Panc1 (cell line): ENCODE data around the gene DLG5. TPM values are rescaled to one million over a fixed set of nuclear protein-coding genes. Genes with fewer than 3 reads are reported as not detected.

Experiments used
- ATAC-seq: fragments of 200-7000 bp; cut with Tn5 transposase; 2 replicates; pipeline ENCODE4 v1.9.1; 2020; ENCODE audit warnings: mild to moderate bottlenecking, moderate library complexity
- BruUV-seq: library from RNA; stranded (reverse); fragments of 400-500 nt; replicated peaks from 2 replicates; lab custom pipeline; 2021; lab: Mats Ljungman, UMichigan
- CTCF ChIA-PET: fragments of 300-600 bp; sonication (Branson Sonifier 250); formaldehyde crosslinking; loops from one replicate; lab custom pipeline; 2022; ENCODE audit warnings: antibody characterized with exemption; lab: Charles Lee
- POLR2A ChIA-PET: fragments of 300-600 bp; sonication (Branson Sonifier 250); formaldehyde crosslinking; loops from one replicate; lab custom pipeline; 2022; ENCODE audit warnings: antibody characterized with exemption; lab: Charles Lee
- DNase-seq: peaks from one replicate; pipeline ENCODE4 v3.0.0-alpha.2; 2010; ENCODE audit warnings: low read depth, low spot score
- H3K27ac ChIP-seq: 2 replicates; pipeline ENCODE4 v1.5.1; 2011; ENCODE audit warnings: mild to moderate bottlenecking, low read length, inconsistent platforms
- H3K27me3 ChIP-seq: fragments of 200-500 bp; sonication (Bioruptor generic); 2 replicates; pipeline ENCODE4 v1.6.0; 2014; ENCODE audit warnings: low read length, inconsistent platforms; ENCODE audit not compliant: control insufficient read depth, insufficient read depth
- H3K36me3 ChIP-seq: fragments of 200-500 bp; sonication (Bioruptor generic); 2 replicates; pipeline ENCODE4 v1.5.1; 2014; ENCODE audit warnings: inconsistent platforms, mild to moderate bottlenecking, low read length, moderate library complexity; ENCODE audit not compliant: control insufficient read depth, insufficient read depth
- H3K4me1 ChIP-seq: 2 replicates; pipeline ENCODE4 v1.5.1; 2011; ENCODE audit warnings: inconsistent platforms, mild to moderate bottlenecking, low read length, moderate library complexity; ENCODE audit not compliant: control insufficient read depth, insufficient read depth
- H3K4me3 ChIP-seq, 2 experiments: 2 replicates each; pipeline ENCODE4 v1.5.1; 2011 to 2012; ENCODE audit warnings: low read depth in 2 of 2, low read length in 2 of 2, mild to moderate bottlenecking in 2 of 2, inconsistent platforms in 1 of 2, moderate library complexity in 1 of 2
- H3K9me3 ChIP-seq: fragments of 200-500 bp; sonication (Bioruptor generic); 2 replicates; pipeline ENCODE4 v1.5.1; 2014; ENCODE audit warnings: low read depth, mild to moderate bottlenecking, inconsistent platforms, low read length, moderate library complexity; ENCODE audit not compliant: control insufficient read depth, insufficient read depth
- POLR2AphosphoS5 ChIP-seq: IDR thresholded peaks from 2 replicates; pipeline ENCODE4 v1.6.1; 2012; ENCODE audit warnings: mild to moderate bottlenecking, low read depth, low read length, moderate library complexity
- REST ChIP-seq, 2 experiments: IDR thresholded peaks; 2 replicates each; pipeline ENCODE4 v1.6.1; 2011 to 2012; ENCODE audit warnings: low read depth in 2 of 2, control low read depth in 1 of 2, low read length in 1 of 2, mild to moderate bottlenecking in 1 of 2, moderate library complexity in 1 of 2; ENCODE audit not compliant: insufficient read depth in 1 of 2
- SIN3A ChIP-seq: IDR thresholded peaks from 2 replicates; pipeline ENCODE4 v1.6.1; 2012; ENCODE audit warnings: low read depth, mild to moderate bottlenecking, low read length, moderate library complexity, borderline replicate concordance; ENCODE audit not compliant: insufficient read depth
- TCF7L2 ChIP-seq: IDR thresholded peaks from 2 replicates; pipeline ENCODE4 v1.6.1; 2011; ENCODE audit warnings: mild to moderate bottlenecking, low read depth, low read length, inconsistent platforms
- in situ Hi-C: cut with HindIII; loops from 2 replicates; pipeline ENCODE4 v1.10.0; 2016; ENCODE audit warnings: low sequenced_read_pairs, low pct_unique_long_range_greater_than_20kb
- intact Hi-C: fragments of 100-400 bp; cut with micrococcal nuclease; formaldehyde crosslinking; loops from one replicate; pipeline ENCODE4 v1.10.0; 2022; ENCODE audit not compliant: unreplicated experiment
- total RNA-seq: library from RNA; stranded (reverse); gene quantifications from one replicate; pipeline ENCODE4 v1.2.1, GENCODE V29; 2021; ENCODE audit not compliant: unreplicated experiment
- TF ChIP-seq, protein P1 (sequence below): fragments of 450-650 bp; IDR thresholded peaks from 2 replicates; pipeline ENCODE4 v1.5.1; 2017; ENCODE audit warnings: mild to moderate bottlenecking

Gene DLG5
- total RNA-seq, 1 experiment from 2014 or later = 85.6 TPM

GRCh38 chr10:77798940-77799339 lies 127.6 kb downstream of the DLG5 start:
- H3K36me3 ChIP-seq = peaks cover 10% of the 10 kb centered on the region; the same call in 1 of the 2 replicates
- DNase-seq (no peak), ATAC-seq (no peak)
- CTCF ChIA-PET = no interaction called here
- H3K9me3 ChIP-seq = no peaks in the 10 kb centered on the region
- no peak overlapping the region for H3K4me3 ChIP-seq
- in situ Hi-C loops = no loop called here
- POLR2A ChIA-PET = interaction anchor here (0.6 kb wide), 1 partner anchor 23 kb away, joined by 3 read pairs; no protein-coding TSS in a partner anchor
- no TSS peak for BruUV-seq
- TF ChIP-seq POLR2AphosphoS5 = no peak
- no peak for TF ChIP-seq SIN3A
- TF ChIP-seq, protein P1, sequence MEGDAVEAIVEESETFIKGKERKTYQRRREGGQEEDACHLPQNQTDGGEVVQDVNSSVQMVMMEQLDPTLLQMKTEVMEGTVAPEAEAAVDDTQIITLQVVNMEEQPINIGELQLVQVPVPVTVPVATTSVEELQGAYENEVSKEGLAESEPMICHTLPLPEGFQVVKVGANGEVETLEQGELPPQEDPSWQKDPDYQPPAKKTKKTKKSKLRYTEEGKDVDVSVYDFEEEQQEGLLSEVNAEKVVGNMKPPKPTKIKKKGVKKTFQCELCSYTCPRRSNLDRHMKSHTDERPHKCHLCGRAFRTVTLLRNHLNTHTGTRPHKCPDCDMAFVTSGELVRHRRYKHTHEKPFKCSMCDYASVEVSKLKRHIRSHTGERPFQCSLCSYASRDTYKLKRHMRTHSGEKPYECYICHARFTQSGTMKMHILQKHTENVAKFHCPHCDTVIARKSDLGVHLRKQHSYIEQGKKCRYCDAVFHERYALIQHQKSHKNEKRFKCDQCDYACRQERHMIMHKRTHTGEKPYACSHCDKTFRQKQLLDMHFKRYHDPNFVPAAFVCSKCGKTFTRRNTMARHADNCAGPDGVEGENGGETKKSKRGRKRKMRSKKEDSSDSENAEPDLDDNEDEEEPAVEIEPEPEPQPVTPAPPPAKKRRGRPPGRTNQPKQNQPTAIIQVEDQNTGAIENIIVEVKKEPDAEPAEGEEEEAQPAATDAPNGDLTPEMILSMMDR = no peak
- no peak for TF ChIP-seq TCF7L2
- no peak for TF ChIP-seq REST (IDR thresholded peaks at IDR 0.05; ENCODE audit: insufficient read depth in 1 of 2, low read depth in 2 of 2, low read length in 1 of 2)
- intact Hi-C loops = no loop called here
- no peak overlapping the region for H3K27ac ChIP-seq
- no peaks in the 10 kb centered on the region for H3K4me1 ChIP-seq
- no peaks in the 10 kb centered on the region for H3K27me3 ChIP-seq

DNA sequence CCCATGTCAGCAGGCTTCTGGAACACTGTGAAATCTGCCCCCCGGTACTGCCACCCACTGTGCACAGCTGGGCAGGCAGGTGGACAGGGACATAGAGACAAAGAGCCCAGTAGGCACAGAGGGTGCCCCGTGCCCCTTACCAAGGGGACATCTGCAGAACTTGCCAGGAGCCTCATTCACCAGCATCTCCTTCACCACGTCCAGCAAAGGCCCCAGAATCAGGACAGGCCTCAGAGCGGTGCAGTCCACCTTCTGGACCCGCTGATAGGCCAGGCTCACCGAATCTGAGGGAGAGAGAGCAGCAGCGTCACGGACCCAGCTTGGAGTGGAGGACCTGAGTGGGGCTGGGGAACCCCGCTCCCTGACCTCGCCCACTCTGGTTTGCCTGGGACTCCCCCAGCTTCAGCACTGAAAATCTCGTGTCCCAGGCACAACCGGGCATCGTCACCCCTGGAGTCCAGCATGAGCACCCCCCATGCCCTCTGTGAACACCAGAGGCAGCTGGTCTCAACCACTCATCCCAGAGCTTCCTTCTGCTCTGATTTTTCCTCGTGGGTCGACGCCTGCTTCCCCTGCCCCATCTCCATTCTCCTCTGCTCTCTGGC lies 130.1 kb downstream of the DLG5 start:
- intact Hi-C loops (no loop called here), in situ Hi-C loops (no loop called here)
- Histone ChIP-seq H3K4me1 (no peaks in the 10 kb centered on the region), H3K27ac (no peak overlapping the region), H3K4me3 (no peak overlapping the region), H3K36me3 (peaks cover 10% of the 10 kb centered on the region; the same call in 1 of the 2 replicates), H3K27me3 (no peaks in the 10 kb centered on the region), H3K9me3 (no peaks in the 10 kb centered on the region)
- no TSS peak for BruUV-seq
- POLR2A ChIA-PET = no interaction called here
- ATAC-seq (no peak), DNase-seq (no peak)
- TF ChIP-seq, protein P1 = no peak
- TF ChIP-seq TCF7L2 (no peak), POLR2AphosphoS5 (no peak)
- CTCF ChIA-PET = no interaction called here
